ENCODE results near the gene PRC1.

Gene PRC1

DNA sequence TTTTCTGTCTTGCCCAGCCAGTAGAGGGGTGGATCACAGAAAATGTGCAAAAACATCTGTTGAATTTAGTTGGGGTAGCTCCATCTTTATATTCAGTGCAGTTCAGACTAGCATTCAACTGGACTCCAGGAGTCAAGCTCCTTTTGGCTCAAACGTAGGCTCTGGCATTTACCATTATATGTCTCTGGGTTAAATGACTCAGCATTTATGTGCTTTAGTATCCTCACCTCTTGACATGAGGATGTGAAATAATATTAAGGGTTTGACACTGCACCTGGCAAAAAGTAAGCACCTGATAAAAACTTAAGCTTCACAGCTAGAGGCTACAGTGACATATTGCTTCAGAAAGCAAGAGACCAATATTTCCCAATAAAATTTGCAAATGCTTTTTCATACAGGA, 14.8 kb downstream of the PRC1 start:
- Histone ChIP-seq H3K36me3 (ENCODE audit: control insufficient read depth, insufficient read depth, low read length) (peaks cover 18% of the 10 kb centered on the region), H3K4me3 (replicated peaks; ENCODE audit: low read depth, low read length) (no peak overlapping the region), H3K27me3 (replicated peaks; ENCODE audit: control insufficient read depth, insufficient read depth, low read length) (no peaks in the 10 kb centered on the region)
- no peak for TF ChIP-seq CTCF (IDR thresholded peaks at IDR 0.05; ENCODE audit: insufficient read depth, low read length, poor library complexity, severe bottlenecking)
- DNase-seq (ENCODE audit: extremely low read depth, insufficient read length): no peak

- DNase-seq (ENCODE audit: extremely low read depth, insufficient read length): no peak
- TF ChIP-seq CTCF (IDR thresholded peaks at IDR 0.05; ENCODE audit: insufficient read depth, low read length, poor library complexity, severe bottlenecking): no peak
- Histone ChIP-seq H3K36me3 (ENCODE audit: control insufficient read depth, insufficient read depth, low read length) (peaks cover 25% of the 10 kb centered on the region), H3K4me3 (replicated peaks; ENCODE audit: low read depth, low read length) (no peak overlapping the region), H3K27me3 (replicated peaks; ENCODE audit: control insufficient read depth, insufficient read depth, low read length) (no peaks in the 10 kb centered on the region)
Measured at GRCh38 chr15:90974216-90974615, 20.1 kb downstream of the PRC1 start.

GRCh38 chr15:90972133-90972532, 22.2 kb downstream of the PRC1 start:
- no peak for DNase-seq (ENCODE audit: extremely low read depth, insufficient read length)
- no peaks in the 10 kb centered on the region for H3K27me3 ChIP-seq (replicated peaks; ENCODE audit: control insufficient read depth, insufficient read depth, low read length)
- H3K36me3 ChIP-seq (ENCODE audit: control insufficient read depth, insufficient read depth, low read length): peaks cover 25% of the 10 kb centered on the region
- no peak for TF ChIP-seq CTCF (IDR thresholded peaks at IDR 0.05; ENCODE audit: insufficient read depth, low read length, poor library complexity, severe bottlenecking)
- H3K4me3 ChIP-seq (replicated peaks; ENCODE audit: low read depth, low read length): no peak overlapping the region

DNA sequence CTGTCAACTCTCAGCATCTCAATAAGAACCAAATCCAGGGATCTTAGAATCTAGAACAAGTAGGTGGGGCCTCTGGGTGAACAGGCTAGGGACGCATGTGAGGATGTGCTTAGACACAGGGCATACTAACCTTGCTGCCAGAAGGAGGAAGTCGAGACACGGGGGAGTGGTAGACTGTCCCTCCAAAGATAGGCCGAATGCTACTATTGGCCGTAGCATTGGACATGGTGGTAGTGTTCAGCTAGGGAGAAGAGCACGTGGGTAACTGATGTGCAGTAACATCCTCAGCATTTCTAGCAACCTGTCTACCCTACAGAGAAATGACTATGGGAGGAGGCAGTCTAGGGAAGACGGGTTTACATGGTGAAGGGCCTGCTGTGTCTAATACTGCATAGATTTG, 24.1 kb downstream of the PRC1 start:
- DNase-seq (ENCODE audit: extremely low read depth, insufficient read length): no peak
- TF ChIP-seq CTCF (IDR thresholded peaks at IDR 0.05; ENCODE audit: insufficient read depth, low read length, poor library complexity, severe bottlenecking): no peak
- no peaks in the 10 kb centered on the region for H3K27me3 ChIP-seq (replicated peaks; ENCODE audit: control insufficient read depth, insufficient read depth, low read length)
- peaks cover 34% of the 10 kb centered on the region for H3K36me3 ChIP-seq (ENCODE audit: control insufficient read depth, insufficient read depth, low read length)
- no peak overlapping the region for H3K4me3 ChIP-seq (replicated peaks; ENCODE audit: low read depth, low read length)

DNA sequence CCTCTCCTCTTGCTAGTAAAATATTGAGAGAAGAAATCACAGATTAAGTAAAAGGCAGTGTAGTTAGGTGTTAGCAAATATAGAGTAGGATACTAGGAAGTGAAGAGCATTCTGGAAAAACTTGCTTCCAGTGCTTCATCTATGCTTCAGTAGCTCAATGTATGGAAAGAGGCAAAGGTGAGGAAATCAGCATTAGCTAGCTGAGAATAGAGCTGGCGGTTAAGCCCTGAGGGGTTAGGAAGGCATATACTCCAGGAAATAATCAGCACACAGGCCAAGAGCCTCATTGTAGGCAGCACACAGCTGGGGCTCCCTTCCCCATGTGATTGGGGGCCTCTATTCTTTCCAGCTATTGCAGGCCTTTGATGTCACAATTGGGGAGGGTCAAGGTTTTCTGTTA, 25.9 kb downstream of the PRC1 start:
- no peak for TF ChIP-seq CTCF (IDR thresholded peaks at IDR 0.05; ENCODE audit: insufficient read depth, low read length, poor library complexity, severe bottlenecking)
- Histone ChIP-seq H3K27me3 (replicated peaks; ENCODE audit: control insufficient read depth, insufficient read depth, low read length) (no peaks in the 10 kb centered on the region), H3K4me3 (replicated peaks; ENCODE audit: low read depth, low read length) (no peak overlapping the region), H3K36me3 (ENCODE audit: control insufficient read depth, insufficient read depth, low read length) (peaks cover 30% of the 10 kb centered on the region)
- no peak for DNase-seq (ENCODE audit: extremely low read depth, insufficient read length)

- H3K36me3 ChIP-seq (ENCODE audit: control insufficient read depth, insufficient read depth, low read length): peaks cover 30% of the 10 kb centered on the region
- DNase-seq (ENCODE audit: extremely low read depth, insufficient read length): no peak
- H3K4me3 ChIP-seq (replicated peaks; ENCODE audit: low read depth, low read length): no peak overlapping the region
- no peak for TF ChIP-seq CTCF (IDR thresholded peaks at IDR 0.05; ENCODE audit: insufficient read depth, low read length, poor library complexity, severe bottlenecking)
- no peaks in the 10 kb centered on the region for H3K27me3 ChIP-seq (replicated peaks; ENCODE audit: control insufficient read depth, insufficient read depth, low read length)
Measured at GRCh38 chr15:90967206-90967605, 27.1 kb downstream of the PRC1 start.
